ENCODE data around the gene TNF. TPM values are rescaled to one million over a fixed set of nuclear protein-coding genes. Genes with fewer than 3 reads are reported as not detected.

The TNF gene
- total RNA-seq, 1 experiment from 2014 or later: not detected

GRCh38 chr6:31573239-31574105 is 1.9 kb upstream of the TNF start:
- no peak for DNase-seq (ENCODE audit: low spot score)

- DNase-seq (ENCODE audit: low spot score): no peak
Measured at GRCh38 chr6:31574106-31575061, 981 bp upstream of the TNF start.

GRCh38 chr6:31575952-31576685 is 754 bp downstream of the TNF start:
- no peak for DNase-seq (ENCODE audit: low spot score)

GRCh38 chr6:31576897-31577578 is 1.7 kb downstream of the TNF start:
- DNase-seq (ENCODE audit: low spot score): no peak

- DNase-seq (ENCODE audit: low spot score): no peak
Measured at GRCh38 chr6:31577579-31577966, 2.2 kb downstream of the TNF start.

- no peak for DNase-seq (ENCODE audit: low spot score)
Measured at GRCh38 chr6:31578184-31579118, 3.1 kb downstream of the TNF start.

GRCh38 chr6:31579119-31579505 is 3.7 kb downstream of the TNF start:
- no peak for DNase-seq (ENCODE audit: low spot score)

- DNase-seq (ENCODE audit: low spot score): no peak
Measured at GRCh38 chr6:31579546-31580437, 4.4 kb downstream of the TNF start.

- no peak for DNase-seq (ENCODE audit: low spot score)
Measured at GRCh38 chr6:31580438-31580740, 5.0 kb downstream of the TNF start.

- peak; percentile 53 for DNase-seq (ENCODE audit: low spot score)
Measured at GRCh38 chr6:31580807-31581433, 5.6 kb downstream of the TNF start.

GRCh38 chr6:31581434-31582229 is 6.3 kb downstream of the TNF start:
- DNase-seq (ENCODE audit: low spot score): no peak

GRCh38 chr6:31582230-31582643 is 6.9 kb downstream of the TNF start, which contains the start of gene LTB:
Gene LTB, minus strand, starts transcription at chr6:31582424. Its CDS starts 7 bp downstream, at chr6:31582417.
- DNase-seq (ENCODE audit: low spot score): no peak

GRCh38 chr6:31585491-31585890 is 10.1 kb downstream of the TNF start:
- DNase-seq (ENCODE audit: low spot score): no peak

GRCh38 chr6:31586008-31586407 is 10.6 kb downstream of the TNF start, which contains the start of gene LST1:
Gene LST1, plus strand, starts transcription at chr6:31586277. Its CDS starts 1,023 bp downstream, at chr6:31587300.
- DNase-seq (ENCODE audit: low spot score): no peak

GRCh38 chr6:31586599-31587281 is 11.4 kb downstream of the TNF start:
- DNase-seq (ENCODE audit: low spot score): no peak

GRCh38 chr6:31587791-31588777 is 12.7 kb downstream of the TNF start:
- DNase-seq (ENCODE audit: low spot score): no peak

Data from H4 (cell line).